Gastrocnemius medialis (tissue), 4 donors: Measurements from ENCODE around the gene SUPT7L.

Experiments
- CTCF ChIP-seq, 5 experiments: fragments of 450-650 bp in 3 of 5; fragments of 200-600 bp in 2 of 5; sonication (generic) in 2 of 5; IDR thresholded peaks in 4 of 5; conservative IDR thresholded peaks in 1 of 5; 1 replicate in 4 of 5; 2 replicates in 1 of 5; pipeline ENCODE4 v1.5.1; 2016 to 2019; ENCODE audit warnings: antibody characterized with exemption in 5 of 5, mild to moderate bottlenecking in 3 of 5, moderate library complexity in 3 of 5
- POLR2A ChIP-seq, 2 donors: fragments of 450-650 bp; IDR thresholded peaks; one replicate each; pipeline ENCODE4 v1.6.1; 2017; ENCODE audit warnings: antibody characterized with exemption in 2 of 2, mild to moderate bottlenecking in 2 of 2, moderate library complexity in 2 of 2

- TF ChIP-seq CTCF (IDR thresholded peaks at IDR 0.05 in 4 of 5, conservative IDR thresholded peaks at IDR 0.05 in 1 of 5) = no peak
- no peak for TF ChIP-seq POLR2A (IDR thresholded peaks at IDR 0.05)
Observed at GRCh38 chr2:27627963-27628766, 35.2 kb downstream of the SUPT7L start.
